ENCODE data around the gene GXYLT1. TPM values are rescaled to one million over a fixed set of nuclear protein-coding genes. Genes with fewer than 3 reads are reported as not detected.
"Not testable (repeated sequence)": the region's sequence is repeated elsewhere in the genome, so short reads cannot be mapped to it uniquely, and the experiment has no call there.

GXYLT1 gene
- total RNA-seq, 1 donor from 2014 or later = 6.5 TPM

GRCh38 chr12:42106791-42107190, 37.9 kb downstream of the GXYLT1 start:
- DNase-seq (ENCODE audit: low spot score) = not testable (repeated sequence)
- intact Hi-C loops (cut with DNase I) = loop anchor here (5.0 kb wide), 1 partner anchor 829 kb away; no protein-coding TSS in a partner anchor

DNA sequence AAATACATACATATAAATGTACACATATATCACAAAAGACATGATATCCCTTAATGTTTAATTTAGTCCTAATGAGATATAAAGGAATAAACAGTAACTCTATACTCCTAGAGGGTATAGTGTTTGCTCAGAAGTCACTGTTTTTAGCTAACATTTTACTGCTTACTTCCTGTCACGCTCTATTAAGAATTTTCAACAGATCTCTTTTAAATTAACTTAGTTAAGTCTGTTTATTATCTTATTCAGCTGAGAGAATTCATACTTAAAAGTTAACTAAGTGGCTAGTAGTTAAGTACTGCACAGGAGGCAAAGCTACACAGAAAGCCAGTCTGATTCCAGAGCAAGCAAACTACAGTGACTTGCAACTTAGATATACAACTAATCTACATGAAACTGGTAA, 39.9 kb downstream of the GXYLT1 start:
- intact Hi-C loops (cut with DNase I) = loop anchor here (5.0 kb wide), 1 partner anchor 827 kb away; no protein-coding TSS in a partner anchor
- no peak for DNase-seq (ENCODE audit: low spot score)

DNA sequence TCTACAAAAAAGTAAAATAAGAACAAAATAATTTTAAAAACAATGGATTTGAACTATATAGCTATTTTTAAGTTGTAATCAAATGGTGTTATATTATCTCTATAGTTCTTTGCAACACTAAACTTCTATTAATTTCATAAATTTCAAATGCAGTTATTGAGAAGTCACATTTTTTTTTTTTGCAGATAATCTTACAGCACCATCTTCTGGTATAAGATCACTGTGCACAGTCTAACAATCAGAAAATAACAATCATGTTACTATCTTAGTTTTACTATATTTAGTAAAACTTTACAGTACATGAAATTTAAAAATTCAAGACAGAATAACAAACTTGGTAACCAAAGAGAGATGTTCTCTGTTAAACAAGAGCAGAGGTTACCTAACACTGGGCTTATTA, 40.6 kb downstream of the GXYLT1 start:
- intact Hi-C loops (cut with DNase I) = no loop called here
- DNase-seq (ENCODE audit: low spot score) = no peak

DNA sequence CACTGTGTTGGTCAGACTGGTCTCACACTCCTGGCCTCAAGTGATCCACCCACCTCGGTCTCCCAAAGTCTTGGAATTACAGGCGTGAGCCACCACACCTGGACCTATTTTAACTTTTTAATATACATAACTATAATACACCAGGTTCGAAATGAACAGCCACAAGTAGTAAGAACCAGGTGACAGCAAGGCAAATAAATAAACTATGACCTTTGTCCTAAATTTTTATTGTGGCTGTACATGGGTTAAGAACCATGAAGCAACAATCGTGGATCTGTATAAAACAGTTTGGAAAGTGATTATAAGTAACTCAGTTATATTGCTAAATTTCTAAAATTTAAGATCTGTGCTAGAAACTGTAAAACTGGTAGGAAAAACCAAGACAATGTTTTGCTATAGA, 41.5 kb downstream of the GXYLT1 start:
- no peak for DNase-seq (ENCODE audit: low spot score)
- intact Hi-C loops (cut with DNase I) = no loop called here

DNA sequence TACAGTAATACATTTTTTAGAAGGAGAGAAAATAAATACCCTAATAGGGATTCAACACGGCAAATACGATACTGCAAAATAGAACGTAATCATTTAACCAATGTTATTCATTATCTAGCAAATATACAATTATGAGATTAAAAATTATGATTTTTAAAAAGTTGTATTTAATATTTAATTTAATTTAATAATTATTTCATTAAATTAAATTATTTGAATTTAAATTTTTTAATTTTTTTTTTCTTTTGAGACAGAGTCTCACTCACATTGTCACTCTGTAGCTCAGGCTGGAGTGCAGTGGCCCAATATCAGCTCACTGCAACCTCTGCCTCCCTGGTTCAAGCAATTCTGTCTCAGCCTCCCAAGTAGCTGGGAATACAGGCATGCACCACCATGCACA, 42.0 kb downstream of the GXYLT1 start:
- intact Hi-C loops (cut with DNase I) = no loop called here

GRCh38 chr12:42099433-42099832, 45.2 kb downstream of the GXYLT1 start:
- intact Hi-C loops (cut with DNase I) = no loop called here
- DNase-seq (ENCODE audit: low spot score) = no peak

More for the DNA sequence above, 42.0 kb downstream of the GXYLT1 start:
- DNase-seq (ENCODE audit: low spot score) = no peak

GRCh38 chr12:42097971-42098370, 46.7 kb downstream of the GXYLT1 start:
- intact Hi-C loops (cut with DNase I) = no loop called here
- no peak for DNase-seq (ENCODE audit: low spot score)

GRCh38 chr12:42094277-42094676, 50.4 kb downstream of the GXYLT1 start:
- intact Hi-C loops (cut with DNase I) = no loop called here
- DNase-seq (ENCODE audit: low spot score) = no peak

DNA sequence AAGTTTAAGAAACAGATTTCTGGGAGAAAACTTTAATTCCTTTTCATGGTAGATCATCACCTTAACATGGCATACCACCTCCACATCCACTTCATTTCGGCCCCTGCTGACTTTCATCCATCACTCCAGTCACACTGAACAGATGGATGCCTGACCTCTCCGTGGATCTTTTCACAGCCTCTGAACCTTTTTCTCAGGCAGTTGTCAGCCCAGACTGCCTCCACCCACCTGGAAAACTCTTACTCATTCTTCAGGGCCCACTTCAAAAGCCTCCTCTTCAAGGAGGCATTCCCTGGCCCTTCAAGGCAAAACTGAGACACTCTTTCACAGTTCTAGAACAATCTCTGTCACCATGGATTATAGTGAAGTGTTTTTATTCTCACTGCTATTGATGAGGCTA, 52.9 kb downstream of the GXYLT1 start:
- intact Hi-C loops (cut with DNase I) = no loop called here
- no peak for DNase-seq (ENCODE audit: low spot score)

DNA sequence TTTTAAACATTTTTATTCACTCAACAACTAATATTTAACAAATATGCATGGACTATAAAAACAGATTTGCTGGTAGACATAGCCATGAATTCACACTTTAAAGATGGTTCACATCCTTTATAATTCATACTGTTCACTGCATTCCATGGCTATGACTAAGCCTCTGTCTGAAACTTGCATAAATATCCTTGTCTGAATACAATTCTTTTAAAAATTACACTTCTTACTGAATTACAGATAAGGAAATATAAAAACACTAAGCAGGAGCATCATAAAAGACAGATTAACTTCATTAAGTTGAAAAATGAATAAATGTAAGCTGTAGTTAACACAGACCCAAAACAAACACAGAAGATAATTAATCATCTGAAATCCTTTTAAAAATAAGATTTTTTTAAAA, 53.8 kb downstream of the GXYLT1 start:
- intact Hi-C loops (cut with DNase I) = no loop called here
- no peak for DNase-seq (ENCODE audit: low spot score)

- DNase-seq (ENCODE audit: low spot score) = no peak
- intact Hi-C loops (cut with DNase I) = no loop called here
Observed at GRCh38 chr12:42086031-42086430, 58.6 kb downstream of the GXYLT1 start.

GRCh38 chr12:42085594-42085993, 59.1 kb downstream of the GXYLT1 start:
- intact Hi-C loops (cut with DNase I) = no loop called here
- no peak for DNase-seq (ENCODE audit: low spot score)

DNA sequence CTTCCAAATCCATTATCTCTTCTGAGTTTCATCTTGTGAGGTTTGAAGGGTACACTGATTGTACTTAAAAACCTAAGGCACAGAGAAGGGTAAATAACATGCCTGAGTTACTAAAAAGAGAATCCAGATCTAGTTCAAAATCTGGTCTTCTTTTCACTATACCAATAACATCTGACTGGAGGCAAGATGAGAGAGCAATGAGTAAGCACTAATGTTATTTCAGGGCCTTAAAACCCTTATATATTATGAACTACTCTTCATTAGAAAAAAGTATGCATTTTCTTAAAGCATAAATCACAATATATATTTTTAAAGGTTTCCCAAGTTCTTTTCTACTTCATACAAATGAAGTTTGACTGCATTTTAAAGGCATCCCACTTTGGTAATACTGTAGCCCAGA, 60.2 kb downstream of the GXYLT1 start:
- no peak for DNase-seq (ENCODE audit: low spot score)
- intact Hi-C loops (cut with DNase I) = no loop called here

DNA sequence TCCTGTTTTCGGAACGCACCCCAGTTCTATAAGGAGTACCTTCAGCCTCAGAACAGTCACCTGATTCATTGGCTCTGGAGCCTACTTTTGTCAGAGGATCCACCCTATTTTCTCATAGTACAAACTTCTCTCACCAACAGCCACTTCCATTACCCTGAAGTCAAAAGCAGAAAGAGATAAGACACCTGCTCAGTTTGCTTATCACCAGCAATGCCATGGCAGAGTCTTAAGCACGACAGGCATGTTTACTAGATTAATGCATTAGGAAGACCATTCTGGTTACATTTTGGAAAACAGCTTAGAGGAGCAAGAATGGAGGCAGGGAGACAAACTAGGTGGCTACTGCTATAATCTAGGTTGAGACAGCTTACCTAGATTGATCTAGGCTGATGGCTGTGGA, 67.7 kb downstream of the GXYLT1 start:
- intact Hi-C loops (cut with DNase I) = no loop called here
- DNase-seq (ENCODE audit: low spot score) = no peak

DNA sequence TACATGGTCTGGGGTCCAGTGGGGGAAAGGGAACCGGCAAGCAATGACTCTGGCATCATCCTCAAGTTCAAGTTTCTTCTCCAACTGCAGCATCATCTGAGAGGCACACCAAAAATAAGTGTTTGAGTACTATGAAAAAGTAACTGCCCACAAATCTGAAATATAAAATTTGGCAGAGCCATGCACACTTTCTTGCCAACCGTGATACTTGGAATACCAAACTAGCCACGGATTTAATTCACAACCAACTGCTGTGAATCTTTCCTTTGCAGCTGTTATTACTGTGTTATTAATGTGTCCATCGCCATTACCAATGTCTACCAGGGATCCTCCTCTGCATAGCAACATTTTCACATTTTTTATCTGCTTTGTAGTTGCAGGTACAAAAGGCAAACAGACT, 74.6 kb downstream of the GXYLT1 start:
- intact Hi-C loops (cut with DNase I) = no loop called here
- no peak for DNase-seq (ENCODE audit: low spot score)

GRCh38 chr12:42059127-42059526, 85.5 kb downstream of the GXYLT1 start:
- no peak for DNase-seq (ENCODE audit: low spot score)
- intact Hi-C loops (cut with DNase I) = no loop called here

DNA sequence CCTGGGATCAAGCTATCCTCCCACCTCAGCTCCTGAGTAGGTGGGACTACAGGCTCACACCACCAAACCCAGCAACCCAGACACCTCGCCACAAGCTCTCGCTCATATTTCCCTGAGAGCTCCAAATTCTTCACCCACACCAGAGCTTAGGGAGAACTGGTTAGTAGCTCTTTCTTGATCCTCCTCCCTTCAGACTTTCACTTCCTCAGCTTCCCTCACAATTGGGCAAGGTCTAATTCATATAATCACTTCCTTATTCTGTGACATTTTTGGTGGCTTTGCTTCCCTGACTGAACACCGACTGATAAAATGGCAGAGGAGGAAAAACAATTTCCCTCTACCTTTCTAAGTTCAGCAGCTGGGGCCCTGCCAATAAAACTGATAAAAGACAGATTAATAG, 88.5 kb downstream of the GXYLT1 start:
- intact Hi-C loops (cut with DNase I) = no loop called here
- no peak for DNase-seq (ENCODE audit: low spot score)

DNA sequence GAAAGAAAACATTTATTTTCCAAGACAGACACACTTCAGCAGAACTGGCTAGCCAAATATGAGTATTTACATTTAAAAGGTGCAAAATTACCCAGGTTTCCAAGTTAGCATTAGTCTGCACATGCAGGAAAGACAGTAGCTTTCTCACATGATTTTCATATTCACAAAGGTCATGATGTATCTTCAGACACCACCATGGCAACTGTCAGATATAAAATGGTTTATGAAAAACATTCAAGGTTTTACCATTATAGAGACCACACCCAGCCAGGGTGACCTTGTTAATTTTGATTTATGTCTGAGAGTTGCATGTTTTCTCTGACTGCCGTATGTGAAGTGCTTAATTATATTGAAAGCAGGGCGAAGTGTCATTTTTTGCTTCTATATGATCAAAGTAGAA, 91.2 kb downstream of the GXYLT1 start:
- intact Hi-C loops (cut with DNase I) = no loop called here
- no peak for DNase-seq (ENCODE audit: low spot score)

DNA sequence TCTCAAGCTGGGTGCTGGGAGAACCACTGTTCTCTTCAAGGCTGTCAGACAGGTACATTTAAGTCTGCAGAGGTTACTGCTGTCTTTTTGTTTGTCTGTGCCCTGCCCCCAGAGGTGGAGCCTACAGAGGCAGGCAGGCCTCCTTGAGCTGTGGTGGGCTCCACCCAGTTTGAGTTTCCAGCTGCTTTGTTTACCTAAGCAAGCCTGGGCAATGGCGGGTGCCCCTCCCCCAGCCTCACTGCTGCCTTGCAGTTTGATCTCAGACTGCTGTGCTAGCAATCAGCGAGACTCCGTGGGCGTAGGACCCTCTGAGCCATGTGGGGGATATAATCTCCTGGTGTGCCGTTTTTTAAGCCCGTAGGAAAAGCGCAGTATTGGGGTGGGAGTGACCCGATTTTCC, 95.7 kb downstream of the GXYLT1 start:
- DNase-seq (ENCODE audit: low spot score); intact Hi-C loops (cut with DNase I): not testable (repeated sequence)

DNA sequence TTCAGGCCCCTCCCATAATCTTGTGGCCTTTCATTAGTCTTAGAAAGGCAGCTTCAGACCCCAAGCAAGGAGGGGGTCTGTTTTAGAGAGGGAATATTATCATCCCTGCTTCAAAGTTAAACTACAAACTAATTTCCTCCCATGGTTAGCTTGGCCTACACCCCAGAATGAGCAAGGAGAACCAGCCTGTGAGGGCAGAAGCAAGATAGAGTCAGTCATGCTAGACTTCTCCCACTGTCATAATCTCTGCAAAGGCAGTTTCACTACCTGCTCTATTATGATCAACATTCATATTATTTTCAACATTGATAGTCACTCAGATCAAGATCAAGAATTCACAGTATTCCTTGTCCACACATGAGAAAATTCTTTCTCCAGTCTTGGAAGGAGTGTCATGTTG, 105.1 kb downstream of the GXYLT1 start:
- intact Hi-C loops (cut with DNase I) = no loop called here
- no peak for DNase-seq (ENCODE audit: low spot score)

DNA sequence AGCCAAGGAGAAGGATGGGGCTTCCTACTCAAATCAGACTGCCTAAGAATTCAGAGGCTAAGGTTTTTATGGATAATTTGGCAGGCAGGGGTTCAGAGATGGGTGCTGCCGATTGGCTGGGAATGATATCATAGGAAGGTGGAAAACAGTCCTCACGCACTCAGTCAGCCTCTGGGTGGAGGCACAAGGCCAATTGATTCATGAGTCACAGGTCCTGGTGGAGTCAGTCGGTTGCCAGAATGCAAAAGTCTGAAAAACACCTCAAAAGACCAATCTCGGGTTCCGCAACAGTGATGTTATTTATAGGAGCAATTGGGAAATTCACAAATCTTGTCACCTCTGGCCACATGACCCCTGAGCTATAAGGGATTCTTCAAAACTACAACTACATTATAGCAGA, 105.5 kb downstream of the GXYLT1 start:
- intact Hi-C loops (cut with DNase I) = no loop called here
- DNase-seq (ENCODE audit: low spot score) = no peak

DNA sequence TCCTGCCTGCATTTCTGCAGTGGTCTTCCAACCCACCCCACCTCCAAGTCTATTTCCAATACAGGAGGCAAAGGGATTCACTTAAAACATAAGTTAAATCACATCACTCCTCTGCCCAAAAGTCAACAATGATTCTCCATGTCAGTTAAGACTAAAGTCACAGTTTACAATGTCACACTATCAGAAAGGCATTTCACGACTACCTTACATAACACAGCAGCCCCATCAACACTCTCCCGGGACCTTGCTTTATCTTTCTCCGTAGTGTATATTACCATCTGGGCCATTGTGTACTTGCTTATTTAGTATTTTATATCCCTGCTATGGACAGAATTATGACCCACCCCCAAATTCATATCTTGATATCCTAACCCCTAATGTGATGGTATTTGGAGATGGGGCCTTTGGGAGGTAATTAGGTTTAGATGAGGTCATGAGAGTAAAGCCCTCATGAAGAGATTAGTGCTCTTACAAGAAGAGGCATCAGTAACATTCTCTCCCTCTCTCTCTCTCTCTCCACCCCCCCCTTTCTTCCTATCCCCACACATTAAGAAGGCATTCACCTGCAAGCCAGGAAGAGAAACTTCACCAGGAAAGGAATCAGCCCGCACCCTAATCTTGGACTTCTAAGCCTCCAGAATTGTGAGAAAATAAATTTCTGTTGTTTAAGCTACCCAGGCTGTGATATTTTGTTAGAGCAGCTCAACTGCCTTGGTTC, 112.7 kb downstream of the GXYLT1 start:
- no peak for DNase-seq (ENCODE audit: low spot score)
- intact Hi-C loops (cut with DNase I) = no loop called here

Data from cardiac septum (tissue), 1 donor.